A673 (cell line): Measurements from ENCODE around the gene ACTL8.

Experiments used
- CTCF ChIP-seq: fragments of 300-800, 200-600 bp; sonication (generic); conservative IDR thresholded peaks from 2 replicates; pipeline ENCODE4 v1.5.1; 2017; ENCODE audit warnings: low read depth, mild to moderate bottlenecking, antibody characterized with exemption, low read length, moderate library complexity, mixed read lengths
- EZH2 ChIP-seq: fragments of 200-600 bp; sonication (generic); IDR thresholded peaks from 2 replicates; pipeline ENCODE4 v1.6.1; 2017; ENCODE audit warnings: borderline replicate concordance, low read depth, mild to moderate bottlenecking, mixed read lengths, antibody characterized with exemption, low read length; ENCODE audit not compliant: poor library complexity, severe bottlenecking

- TF ChIP-seq CTCF (no peak), EZH2 (no peak)
These were observed 16.1 kb upstream of the ACTL8 start for GRCh38 chr1:17739050-17739449.
